K562 (cell line): ENCODE results near the gene MLH1. TPM values are rescaled to one million over a fixed set of nuclear protein-coding genes. Genes with fewer than 3 reads are reported as not detected.

Source experiments
- CC2D1A ChIP-seq: fragments of 450-650 bp; IDR thresholded peaks from 2 replicates; pipeline ENCODE4 v1.6.1; 2017; ENCODE audit warnings: mild to moderate bottlenecking
- EHMT2 ChIP-seq: fragments of 450-650 bp; IDR thresholded peaks from 2 replicates; pipeline ENCODE4 v1.6.1; 2018; ENCODE audit warnings: antibody characterized with exemption
- ELF4 ChIP-seq: fragments of 450-650 bp; formaldehyde crosslinking; IDR thresholded peaks from 2 replicates; pipeline ENCODE4 v1.4.0; 2022; ENCODE audit warnings: missing genetic modification characterization
- ERF ChIP-seq: fragments of 450-650 bp; formaldehyde crosslinking; IDR thresholded peaks from 2 replicates; pipeline ENCODE4 v1.4.0; 2020; ENCODE audit warnings: mild to moderate bottlenecking, mixed read lengths
- HMGN3 ChIP-seq: IDR thresholded peaks from 2 replicates; pipeline ENCODE4 v1.6.1; 2011; ENCODE audit warnings: borderline replicate concordance, low read depth, mild to moderate bottlenecking, mixed read lengths, low read length; ENCODE audit not compliant: insufficient read length; ENCODE audit errors: extremely low read depth
- KLF13 ChIP-seq: fragments of 450-650 bp; IDR thresholded peaks from 2 replicates; pipeline ENCODE4 v1.6.1; 2016; ENCODE audit warnings: missing genetic modification characterization, low read depth, mild to moderate bottlenecking, missing compliant biosample characterization, moderate library complexity, borderline replicate concordance
- LEF1 ChIP-seq: fragments of 450-650 bp; IDR thresholded peaks from 2 replicates; pipeline ENCODE4 v1.6.1; 2016; ENCODE audit warnings: mild to moderate bottlenecking
- NFRKB ChIP-seq: fragments of 450-650 bp; IDR thresholded peaks from 2 replicates; pipeline ENCODE4 v1.6.1; 2016; ENCODE audit warnings: low read depth
- ZNF76 ChIP-seq: fragments of 250-450 bp; sonication (Bioruptor Pico); IDR thresholded peaks from 2 replicates; pipeline ENCODE4 v1.4.0; 2020; ENCODE audit warnings: mild to moderate bottlenecking, moderate library complexity, borderline replicate concordance
- polyA plus RNA-seq, 8 experiments: library from polyadenylated mRNA; depleted of rRNA in 4 of 8; stranded (reverse) in 5 of 8; unstranded in 3 of 8; fragments of >200 nt; fragmentation: Nextera tagmentation in 2 of 8; fragmentation: Illumina TruSeq in 1 of 8; extraction: Ambion mirVana in 2 of 8; extraction: Trizol in 1 of 8; gene quantifications; 2 replicates each; pipeline versions ENCODE4 v1.2.1 to v1.2.3, GENCODE V29; 2011 to 2014; ENCODE audit warnings: inconsistent platforms in 1 of 8, missing spikeins in 1 of 8
- total RNA-seq, 7 experiments: library from RNA; depleted of rRNA in 6 of 7; stranded (reverse); fragments of >200 nt in 6 of 7; fragmentation: Illumina TruSeq in 2 of 7; extraction: Trizol in 2 of 7; gene quantifications; 2 replicates each; pipeline versions ENCODE4 v1.2.1 to v1.2.3, GENCODE V29; 2011 to 2021; ENCODE audit warnings: low replicate concordance in 1 of 7
- TF ChIP-seq, protein P1 (sequence below): fragments of 450-650 bp; IDR thresholded peaks from 2 replicates; pipeline ENCODE4 v1.6.1; 2016; ENCODE audit warnings: low read depth
- TF ChIP-seq, protein P2 (sequence below), 3 experiments: fragments of 200-800 bp in 1 of 3; fragments of 250-450 bp in 1 of 3; fragments of 450-650 bp in 1 of 3; sonication (Bioruptor Pico) in 1 of 3; sonication (Bioruptor generic) in 1 of 3; formaldehyde crosslinking in 1 of 3; IDR thresholded peaks; 2 replicates each; pipeline versions ENCODE4 v1.6.1 to v1.8.0; 2016 to 2022; ENCODE audit warnings: mild to moderate bottlenecking in 2 of 3, missing genetic modification characterization in 2 of 3, missing compliant biosample characterization in 1 of 3, moderate library complexity in 1 of 3
- TF ChIP-seq, protein P3 (sequence below), 2 experiments: fragments of 250-450 bp in 1 of 2; fragments of 450-650 bp in 1 of 2; sonication (Bioruptor Pico) in 1 of 2; IDR thresholded peaks; 2 replicates each; pipeline versions ENCODE4 v1.6.1 to v1.8.0; 2016 to 2021; ENCODE audit warnings: mild to moderate bottlenecking in 2 of 2, moderate library complexity in 2 of 2, missing compliant biosample characterization in 1 of 2, missing genetic modification characterization in 1 of 2
- TF ChIP-seq, protein P4 (sequence below): fragments of 450-650 bp; IDR thresholded peaks from 2 replicates; pipeline ENCODE4 v1.6.1; 2014; ENCODE audit warnings: low read depth, mild to moderate bottlenecking, moderate library complexity, borderline replicate concordance

MLH1 gene
- total and polyA plus RNA-seq, 9 of the 15 experiments (the other 6 are each of a cell fraction or from before 2014, with no cell fraction given) = 76.4 to 155 (median 117) TPM

DNA sequence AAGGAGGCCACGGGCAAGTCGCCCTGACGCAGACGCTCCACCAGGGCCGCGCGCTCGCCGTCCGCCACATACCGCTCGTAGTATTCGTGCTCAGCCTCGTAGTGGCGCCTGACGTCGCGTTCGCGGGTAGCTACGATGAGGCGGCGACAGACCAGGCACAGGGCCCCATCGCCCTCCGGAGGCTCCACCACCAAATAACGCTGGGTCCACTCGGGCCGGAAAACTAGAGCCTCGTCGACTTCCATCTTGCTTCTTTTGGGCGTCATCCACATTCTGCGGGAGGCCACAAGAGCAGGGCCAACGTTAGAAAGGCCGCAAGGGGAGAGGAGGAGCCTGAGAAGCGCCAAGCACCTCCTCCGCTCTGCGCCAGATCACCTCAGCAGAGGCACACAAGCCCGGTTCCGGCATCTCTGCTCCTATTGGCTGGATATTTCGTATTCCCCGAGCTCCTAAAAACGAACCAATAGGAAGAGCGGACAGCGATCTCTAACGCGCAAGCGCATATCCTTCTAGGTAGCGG is 452 bp upstream of the MLH1 start, which contains the start of gene EPM2AIP1 (continued):
- TF ChIP-seq, protein P1, sequence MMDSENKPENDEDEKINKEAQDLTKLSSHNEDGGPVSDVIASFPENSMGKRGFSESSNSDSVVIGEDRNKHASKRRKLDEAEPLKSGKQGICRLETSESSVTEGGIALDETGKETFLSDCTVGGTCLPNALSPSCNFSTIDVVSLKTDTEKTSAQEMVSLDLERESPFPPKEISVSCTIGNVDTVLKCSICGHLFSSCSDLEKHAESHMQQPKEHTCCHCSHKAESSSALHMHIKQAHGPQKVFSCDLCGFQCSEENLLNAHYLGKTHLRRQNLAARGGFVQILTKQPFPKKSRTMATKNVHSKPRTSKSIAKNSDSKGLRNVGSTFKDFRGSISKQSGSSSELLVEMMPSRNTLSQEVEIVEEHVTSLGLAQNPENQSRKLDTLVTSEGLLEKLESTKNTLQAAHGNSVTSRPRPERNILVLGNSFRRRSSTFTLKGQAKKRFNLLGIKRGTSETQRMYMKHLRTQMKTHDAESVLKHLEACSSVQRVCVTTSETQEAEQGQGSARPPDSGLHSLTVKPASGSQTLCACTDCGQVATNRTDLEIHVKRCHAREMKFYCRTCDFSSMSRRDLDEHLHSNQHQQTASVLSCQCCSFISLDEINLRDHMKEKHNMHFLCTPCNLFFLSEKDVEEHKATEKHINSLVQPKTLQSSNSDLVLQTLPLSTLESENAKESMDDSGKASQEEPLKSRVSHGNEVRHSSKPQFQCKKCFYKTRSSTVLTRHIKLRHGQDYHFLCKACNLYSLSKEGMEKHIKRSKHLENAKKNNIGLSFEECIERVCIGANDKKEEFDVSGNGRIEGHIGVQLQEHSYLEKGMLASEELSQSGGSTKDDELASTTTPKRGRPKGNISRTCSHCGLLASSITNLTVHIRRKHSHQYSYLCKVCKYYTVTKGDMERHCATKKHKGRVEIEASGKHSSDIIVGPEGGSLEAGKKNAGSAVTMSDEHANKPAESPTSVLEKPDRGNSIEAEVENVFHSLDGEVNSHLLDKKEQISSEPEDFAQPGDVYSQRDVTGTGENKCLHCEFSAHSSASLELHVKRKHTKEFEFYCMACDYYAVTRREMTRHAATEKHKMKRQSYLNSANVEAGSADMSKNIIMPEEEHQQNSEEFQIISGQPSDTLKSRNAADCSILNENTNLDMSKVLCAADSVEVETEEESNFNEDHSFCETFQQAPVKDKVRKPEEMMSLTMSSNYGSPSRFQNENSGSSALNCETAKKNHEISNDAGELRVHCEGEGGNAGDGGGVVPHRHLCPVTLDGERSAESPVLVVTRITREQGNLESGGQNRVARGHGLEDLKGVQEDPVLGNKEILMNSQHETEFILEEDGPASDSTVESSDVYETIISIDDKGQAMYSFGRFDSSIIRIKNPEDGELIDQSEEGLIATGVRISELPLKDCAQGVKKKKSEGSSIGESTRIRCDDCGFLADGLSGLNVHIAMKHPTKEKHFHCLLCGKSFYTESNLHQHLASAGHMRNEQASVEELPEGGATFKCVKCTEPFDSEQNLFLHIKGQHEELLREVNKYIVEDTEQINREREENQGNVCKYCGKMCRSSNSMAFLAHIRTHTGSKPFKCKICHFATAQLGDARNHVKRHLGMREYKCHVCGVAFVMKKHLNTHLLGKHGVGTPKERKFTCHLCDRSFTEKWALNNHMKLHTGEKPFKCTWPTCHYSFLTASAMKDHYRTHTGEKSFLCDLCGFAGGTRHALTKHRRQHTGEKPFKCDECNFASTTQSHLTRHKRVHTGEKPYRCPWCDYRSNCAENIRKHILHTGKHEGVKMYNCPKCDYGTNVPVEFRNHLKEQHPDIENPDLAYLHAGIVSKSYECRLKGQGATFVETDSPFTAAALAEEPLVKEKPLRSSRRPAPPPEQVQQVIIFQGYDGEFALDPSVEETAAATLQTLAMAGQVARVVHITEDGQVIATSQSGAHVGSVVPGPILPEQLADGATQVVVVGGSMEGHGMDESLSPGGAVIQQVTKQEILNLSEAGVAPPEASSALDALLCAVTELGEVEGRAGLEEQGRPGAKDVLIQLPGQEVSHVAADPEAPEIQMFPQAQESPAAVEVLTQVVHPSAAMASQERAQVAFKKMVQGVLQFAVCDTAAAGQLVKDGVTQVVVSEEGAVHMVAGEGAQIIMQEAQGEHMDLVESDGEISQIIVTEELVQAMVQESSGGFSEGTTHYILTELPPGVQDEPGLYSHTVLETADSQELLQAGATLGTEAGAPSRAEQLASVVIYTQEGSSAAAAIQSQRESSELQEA = no peak
- TF ChIP-seq HMGN3 (peak; percentile 78), LEF1 (no peak), ZNF76 (CRISPR knock-in tag) (peak; percentile 31; the same call in 1 of the 2 replicates), ELF4 (CRISPR knock-in tag) (peak; percentile 45; the same call in 1 of the 2 replicates), CC2D1A (peak; percentile 80; the same call in 1 of the 2 replicates), EHMT2 (0 out of 2 replicates have a peak, but pooled peaks have one; percentile 53), NFRKB (peak; percentile 88), ERF (CRISPR knock-in tag) (peak; percentile 82), KLF13 (tag) (peak; percentile 69; the same call in 1 of the 2 replicates)
- TF ChIP-seq, protein P2, sequence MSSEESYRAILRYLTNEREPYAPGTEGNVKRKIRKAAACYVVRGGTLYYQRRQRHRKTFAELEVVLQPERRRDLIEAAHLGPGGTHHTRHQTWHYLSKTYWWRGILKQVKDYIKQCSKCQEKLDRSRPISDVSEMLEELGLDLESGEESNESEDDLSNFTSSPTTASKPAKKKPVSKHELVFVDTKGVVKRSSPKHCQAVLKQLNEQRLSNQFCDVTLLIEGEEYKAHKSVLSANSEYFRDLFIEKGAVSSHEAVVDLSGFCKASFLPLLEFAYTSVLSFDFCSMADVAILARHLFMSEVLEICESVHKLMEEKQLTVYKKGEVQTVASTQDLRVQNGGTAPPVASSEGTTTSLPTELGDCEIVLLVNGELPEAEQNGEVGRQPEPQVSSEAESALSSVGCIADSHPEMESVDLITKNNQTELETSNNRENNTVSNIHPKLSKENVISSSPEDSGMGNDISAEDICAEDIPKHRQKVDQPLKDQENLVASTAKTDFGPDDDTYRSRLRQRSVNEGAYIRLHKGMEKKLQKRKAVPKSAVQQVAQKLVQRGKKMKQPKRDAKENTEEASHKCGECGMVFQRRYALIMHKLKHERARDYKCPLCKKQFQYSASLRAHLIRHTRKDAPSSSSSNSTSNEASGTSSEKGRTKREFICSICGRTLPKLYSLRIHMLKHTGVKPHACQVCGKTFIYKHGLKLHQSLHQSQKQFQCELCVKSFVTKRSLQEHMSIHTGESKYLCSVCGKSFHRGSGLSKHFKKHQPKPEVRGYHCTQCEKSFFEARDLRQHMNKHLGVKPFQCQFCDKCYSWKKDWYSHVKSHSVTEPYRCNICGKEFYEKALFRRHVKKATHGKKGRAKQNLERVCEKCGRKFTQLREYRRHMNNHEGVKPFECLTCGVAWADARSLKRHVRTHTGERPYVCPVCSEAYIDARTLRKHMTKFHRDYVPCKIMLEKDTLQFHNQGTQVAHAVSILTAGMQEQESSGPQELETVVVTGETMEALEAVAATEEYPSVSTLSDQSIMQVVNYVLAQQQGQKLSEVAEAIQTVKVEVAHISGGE (CRISPR knock-in tag; IDR thresholded peaks at IDR 0.05) = peak in 1 of 3 experiments; percentile 32; a peak in 1 of 6 replicates
- TF ChIP-seq, protein P3, sequence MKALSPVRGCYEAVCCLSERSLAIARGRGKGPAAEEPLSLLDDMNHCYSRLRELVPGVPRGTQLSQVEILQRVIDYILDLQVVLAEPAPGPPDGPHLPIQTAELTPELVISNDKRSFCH (CRISPR knock-in tag; IDR thresholded peaks at IDR 0.05) = no peak
- TF ChIP-seq, protein P3 (tag; IDR thresholded peaks at IDR 0.05) = peak; percentile 77; the same call in 1 of the 2 replicates
- TF ChIP-seq, protein P4, sequence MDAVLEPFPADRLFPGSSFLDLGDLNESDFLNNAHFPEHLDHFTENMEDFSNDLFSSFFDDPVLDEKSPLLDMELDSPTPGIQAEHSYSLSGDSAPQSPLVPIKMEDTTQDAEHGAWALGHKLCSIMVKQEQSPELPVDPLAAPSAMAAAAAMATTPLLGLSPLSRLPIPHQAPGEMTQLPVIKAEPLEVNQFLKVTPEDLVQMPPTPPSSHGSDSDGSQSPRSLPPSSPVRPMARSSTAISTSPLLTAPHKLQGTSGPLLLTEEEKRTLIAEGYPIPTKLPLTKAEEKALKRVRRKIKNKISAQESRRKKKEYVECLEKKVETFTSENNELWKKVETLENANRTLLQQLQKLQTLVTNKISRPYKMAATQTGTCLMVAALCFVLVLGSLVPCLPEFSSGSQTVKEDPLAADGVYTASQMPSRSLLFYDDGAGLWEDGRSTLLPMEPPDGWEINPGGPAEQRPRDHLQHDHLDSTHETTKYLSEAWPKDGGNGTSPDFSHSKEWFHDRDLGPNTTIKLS = peak; percentile 85
